Stimulated activated CD4-positive, alpha-beta T cell treated with anti-CD3 and anti-CD28 coated beads, Interleukin-2, amount 100 ng/mL, for 48 hours (primary cell): ENCODE measurements around the gene PPP2R3B.
"Not testable (repeated sequence)": the region's sequence is repeated elsewhere in the genome, so short reads cannot be mapped to it uniquely, and the experiment has no call there.

ENCODE experiments used
- DNase-seq, 2 donors: peaks; one replicate each; pipeline ENCODE4 v3.0.0-alpha.2; 2020

Gene PPP2R3B

GRCh38 chrX:386768-387575 lies at the start of gene PPP2R3B:
Gene PPP2R3B, minus strand, starts transcription at chrX:386907. Its CDS starts 216 bp downstream, at chrX:386691.
- peak; percentile 95 to 97 for DNase-seq

- DNase-seq = no peak
Observed at GRCh38 chrX:435536-436122, 48.9 kb upstream of the PPP2R3B start.

DNA sequence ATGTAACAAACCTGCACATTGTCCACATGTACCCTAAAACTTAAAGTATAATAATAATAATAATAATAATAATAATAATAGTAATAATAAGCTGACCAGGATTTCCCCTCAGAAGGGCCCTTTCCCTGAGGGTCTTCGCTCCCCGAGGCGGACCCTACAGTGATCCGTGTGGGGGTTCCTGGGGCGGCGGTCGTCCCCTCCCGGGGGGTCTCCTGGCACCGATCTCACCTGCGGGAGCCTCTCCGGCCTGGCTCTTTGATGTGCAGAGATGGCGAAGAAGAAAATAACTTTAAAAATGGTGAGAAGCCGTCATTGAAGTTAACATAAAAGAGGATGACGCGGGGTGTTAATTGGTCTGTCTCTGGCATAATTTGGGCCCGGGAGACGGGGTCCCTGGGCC lies 48.2 kb upstream of the PPP2R3B start:
- no peak for DNase-seq

- no peak for DNase-seq
Observed at GRCh38 chrX:433771-434170, 47.1 kb upstream of the PPP2R3B start.

DNA sequence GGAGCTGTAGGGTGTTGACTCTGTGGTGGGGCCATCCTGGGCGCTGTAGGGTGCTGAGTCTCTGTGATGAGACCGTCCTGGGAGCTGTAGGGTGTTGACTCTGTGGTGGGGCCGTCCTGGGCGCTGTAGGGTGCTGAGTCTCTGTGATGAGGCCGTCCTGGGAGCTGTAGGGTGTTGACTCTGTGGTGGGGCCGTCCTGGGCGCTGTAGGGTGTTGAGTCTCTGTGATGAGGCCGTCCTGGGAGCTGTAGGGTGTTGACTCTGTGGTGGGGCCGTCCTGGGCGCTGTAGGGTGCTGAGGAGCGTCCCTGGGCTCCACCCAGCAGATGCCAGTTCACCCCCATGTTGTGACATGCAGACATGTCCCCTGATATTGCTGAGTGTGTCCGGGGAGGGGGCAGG lies 46.0 kb upstream of the PPP2R3B start:
- DNase-seq = not testable (repeated sequence)

GRCh38 chrX:431492-432111 lies 44.9 kb upstream of the PPP2R3B start:
- no peak for DNase-seq

GRCh38 chrX:431056-431455 lies 44.3 kb upstream of the PPP2R3B start:
- DNase-seq = no peak

GRCh38 chrX:429266-429825 lies 42.6 kb upstream of the PPP2R3B start:
- no peak for DNase-seq

GRCh38 chrX:427812-428725 lies 41.4 kb upstream of the PPP2R3B start:
- peak in 1 of 2 donors; percentile 1 for DNase-seq

DNA sequence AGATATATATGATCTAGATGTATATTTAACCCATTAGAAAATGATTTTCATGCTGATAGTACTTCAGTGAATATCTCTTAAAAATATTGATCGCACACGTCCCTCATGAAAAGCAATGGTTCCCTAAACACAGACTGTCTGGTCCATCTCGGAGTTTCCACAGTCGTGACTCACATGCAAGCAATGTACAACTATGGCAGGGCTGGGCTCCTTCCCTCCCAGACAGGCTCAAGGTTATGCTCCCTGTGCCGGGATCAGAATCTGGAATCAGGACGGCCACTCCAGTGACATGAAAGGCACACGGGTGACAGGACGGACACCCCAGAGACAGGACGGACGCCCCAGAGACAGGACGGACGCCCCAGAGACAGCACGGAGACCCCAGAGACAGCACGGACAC lies 40.2 kb upstream of the PPP2R3B start:
- DNase-seq = no peak

GRCh38 chrX:425056-425455 lies 38.3 kb upstream of the PPP2R3B start:
- no peak for DNase-seq

DNA sequence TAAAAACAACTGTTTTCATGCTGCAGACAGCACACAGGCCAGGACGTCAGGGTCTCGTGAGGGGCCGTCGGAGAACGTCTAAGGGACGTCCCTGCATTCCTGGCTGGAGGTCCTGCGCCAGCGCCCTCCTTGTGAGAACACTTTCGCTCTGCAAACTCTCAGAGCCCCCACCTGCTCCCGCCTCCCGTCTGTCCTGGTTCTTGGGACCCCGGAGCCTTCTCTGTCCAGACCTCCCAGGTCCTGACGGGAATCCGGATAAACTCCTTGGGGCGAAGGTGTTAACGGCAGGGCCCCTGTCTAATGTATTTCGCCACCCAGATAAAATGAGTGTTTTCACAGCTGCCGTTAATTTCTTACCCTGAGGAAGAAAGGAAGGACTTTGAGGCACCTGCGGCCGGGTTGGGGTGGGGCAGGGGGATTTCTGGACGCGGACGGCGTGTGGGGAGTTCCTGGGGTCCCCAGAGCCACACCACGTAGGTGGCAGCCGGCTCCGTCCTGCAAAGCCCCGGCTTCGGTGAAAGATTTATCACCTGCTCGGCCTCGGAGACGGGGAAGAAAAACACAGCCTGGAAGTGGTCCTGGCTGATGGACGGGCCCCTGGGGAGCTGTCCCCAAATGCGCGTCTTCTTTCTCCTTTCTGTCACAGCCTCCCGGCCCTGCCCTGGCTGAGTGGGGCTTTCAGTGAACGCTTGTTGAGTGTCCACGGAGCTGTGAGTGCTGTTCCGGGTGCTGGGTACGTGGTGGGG lies 35.1 kb upstream of the PPP2R3B start:
- no peak for DNase-seq

DNA sequence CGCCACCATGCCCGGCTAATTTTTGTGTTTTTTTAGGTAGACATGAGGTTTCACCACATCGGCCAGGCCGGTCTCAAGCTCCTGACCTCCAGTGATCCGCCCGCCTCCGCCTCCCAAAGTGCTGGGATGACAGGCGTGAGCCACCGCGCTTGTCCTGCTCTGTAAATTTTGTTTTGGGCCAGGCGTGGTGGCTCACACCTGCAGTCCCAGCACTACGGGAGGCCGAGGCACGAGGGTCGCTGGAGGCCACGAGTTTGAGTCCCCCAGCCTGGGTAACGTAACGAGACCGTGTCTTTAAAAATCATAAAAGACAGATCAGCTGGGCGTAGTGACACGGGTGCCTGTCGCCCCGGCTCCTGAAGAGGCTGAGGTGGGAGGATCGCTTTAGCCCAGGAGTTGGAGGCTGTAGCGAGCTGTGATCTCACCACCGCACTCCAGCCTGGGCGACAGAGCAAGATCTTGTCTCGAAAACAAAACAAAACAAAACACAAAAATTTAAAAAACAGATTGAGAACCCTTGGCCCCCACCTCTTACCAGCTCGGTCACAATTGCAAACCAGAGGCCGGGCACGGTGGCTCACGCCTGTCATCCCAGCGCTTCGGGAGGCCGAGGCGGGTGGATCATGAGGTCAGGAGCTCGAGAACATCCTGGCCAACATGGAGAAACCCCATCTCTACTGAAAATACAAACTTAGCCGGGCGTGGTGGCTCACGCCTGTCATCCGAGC lies 34.0 kb upstream of the PPP2R3B start:
- no peak for DNase-seq

GRCh38 chrX:418927-419729 lies 32.4 kb upstream of the PPP2R3B start:
- DNase-seq = no peak

- not testable (repeated sequence) for DNase-seq
Observed at GRCh38 chrX:415498-415897, 28.8 kb upstream of the PPP2R3B start.

DNA sequence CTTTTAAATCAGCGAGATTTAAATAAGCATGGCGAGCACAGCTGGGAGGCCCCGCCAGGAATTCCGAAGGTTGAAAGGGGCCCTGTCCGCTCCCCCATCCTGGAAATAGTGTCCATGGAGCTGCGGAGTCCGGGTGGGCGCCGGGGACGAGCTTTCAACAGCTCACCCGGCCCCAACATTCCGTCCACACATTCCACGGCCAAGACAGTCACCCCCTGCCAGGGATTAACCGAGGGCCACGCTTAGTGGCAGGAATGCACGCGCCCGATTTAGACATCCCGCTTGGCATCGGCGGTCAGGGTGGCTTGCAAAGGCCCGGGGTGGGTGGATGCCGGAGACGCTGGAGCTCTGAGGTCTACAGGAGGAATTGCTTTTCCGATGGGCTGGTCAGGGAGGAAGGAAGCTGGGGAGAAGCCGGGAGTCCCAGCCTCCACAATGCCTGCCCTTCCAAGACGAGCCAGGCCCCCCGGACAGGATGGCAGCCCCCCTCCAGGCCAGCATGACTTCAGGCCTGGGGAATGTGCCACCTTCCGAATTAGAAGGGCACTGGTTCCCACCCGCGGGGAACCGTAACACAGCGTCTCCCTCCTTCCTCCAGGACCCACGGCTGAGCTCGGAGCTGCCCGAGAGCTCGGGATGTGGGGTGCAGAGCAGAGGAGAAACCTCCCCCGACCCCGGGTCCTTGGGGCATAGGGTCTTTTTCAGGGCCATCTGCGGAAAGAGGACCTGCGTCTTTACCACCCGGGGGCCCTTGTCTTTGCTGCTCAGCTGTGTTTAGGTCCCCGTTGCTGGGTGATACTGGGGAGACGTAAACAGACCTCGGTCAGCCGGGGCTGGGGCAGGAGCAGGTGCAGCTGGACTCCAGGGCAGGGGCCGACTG lies 26.9 kb upstream of the PPP2R3B start:
- DNase-seq = no peak

- no peak for DNase-seq
Observed at GRCh38 chrX:410296-410695, 23.6 kb upstream of the PPP2R3B start.

DNA sequence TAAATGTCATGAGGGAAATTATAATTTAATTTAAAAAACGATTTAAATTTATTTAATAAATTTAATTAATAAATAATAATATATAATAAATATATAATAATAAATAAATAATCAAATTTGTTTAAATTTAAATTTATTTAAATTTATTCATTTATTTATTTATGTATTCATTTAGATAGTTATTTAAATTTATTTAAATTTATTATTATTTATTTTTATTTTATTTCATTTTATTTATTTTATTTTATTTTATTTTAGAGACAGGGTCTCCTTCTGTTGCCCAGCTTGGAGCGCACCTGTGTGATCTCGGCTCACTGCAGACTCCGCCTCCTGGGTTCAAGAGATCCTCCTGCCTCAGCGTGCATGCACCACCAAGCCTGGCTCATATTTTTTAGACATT lies 18.4 kb upstream of the PPP2R3B start:
- DNase-seq = no peak

- no peak for DNase-seq
Observed at GRCh38 chrX:404656-405055, 17.9 kb upstream of the PPP2R3B start.
